GM12878 (cell line): Measurements from ENCODE around the gene DCAF12. TPM values are rescaled to one million over a fixed set of nuclear protein-coding genes. Genes with fewer than 3 reads are reported as not detected.

Experiments used
- ATAC-seq: fragments of 200-7000 bp; cut with Tn5 transposase; 3 replicates; pipeline ENCODE4 v1.9.1; 2020; ENCODE audit warnings: mild to moderate bottlenecking, moderate library complexity
- BruUV-seq: library from RNA; stranded (reverse); fragments of 400-500 nt; replicated peaks from 2 replicates; lab custom pipeline; 2021; lab: Mats Ljungman, UMichigan
- CTCF ChIA-PET: fragments of 300-600 bp; sonication (Branson Sonifier 250); formaldehyde crosslinking; extraction: SDS; loops from one replicate; lab custom pipeline; 2021; ENCODE audit warnings: inconsistent platforms; lab: Yijun Ruan, JAX
- POLR2A ChIA-PET: fragments of 350-600 bp; formaldehyde crosslinking; extraction: SDS; loops from one replicate; lab custom pipeline; 2021; ENCODE audit warnings: inconsistent platforms; lab: Charles Lee
- RAD21 ChIA-PET: fragments of 300-600 bp; sonication (Branson Sonifier 250); formaldehyde crosslinking; loops from one replicate; lab custom pipeline; 2023; ENCODE audit warnings: antibody characterized with exemption; ENCODE audit not compliant: unreplicated experiment; lab: Charles Lee
- SMC1A ChIA-PET: fragments of 300-600 bp; sonication (Branson Sonifier 250); formaldehyde crosslinking; loops from one replicate; lab custom pipeline; 2023; ENCODE audit not compliant: unreplicated experiment, uncharacterized antibody; lab: Charles Lee
- DNase-seq: peaks from one replicate; pipeline ENCODE4 v3.0.0-alpha.2; 2011; ENCODE audit warnings: low read depth, low spot score
- FAIRE-seq: peaks from 3 replicates; lab custom pipeline; 2011; peaks lifted over from hg19 to GRCh38; lab: Jason Lieb, UNC
- H2AFZ ChIP-seq: 2 replicates; pipeline ENCODE4 v1.6.0; 2011; ENCODE audit warnings: low read depth, low read length, control low read depth; ENCODE audit not compliant: control insufficient read depth
- H3K27ac ChIP-seq: 2 replicates; pipeline ENCODE4 v1.5.1; 2011; ENCODE audit warnings: control low read depth; ENCODE audit not compliant: control insufficient read depth, insufficient read depth
- H3K27me3 ChIP-seq, 2 experiments: replicated peaks in 1 of 2; 2 replicates each; pipeline versions ENCODE4 v1.6.0 to v1.6.1; 2011; ENCODE audit warnings: low read length in 1 of 2; ENCODE audit not compliant: control insufficient read depth in 2 of 2, insufficient read depth in 2 of 2
- H3K36me3 ChIP-seq, 2 experiments: 2 replicates each; pipeline ENCODE4 v1.5.1; 2011; ENCODE audit warnings: low read length in 1 of 2; ENCODE audit not compliant: control insufficient read depth in 2 of 2, insufficient read depth in 2 of 2
- H3K4me1 ChIP-seq: 2 replicates; pipeline ENCODE4 v1.6.1; 2011; ENCODE audit warnings: mild to moderate bottlenecking, low read length, moderate library complexity, mixed read lengths; ENCODE audit not compliant: control insufficient read depth, insufficient read depth
- H3K4me2 ChIP-seq: 2 replicates; pipeline ENCODE4 v1.6.0; 2011; ENCODE audit warnings: control low read depth; ENCODE audit not compliant: control insufficient read depth, insufficient read depth
- H3K4me3 ChIP-seq: fragments of 200-600 bp; sonication (generic); 2 replicates; pipeline ENCODE4 v1.5.1; 2016
- H3K79me2 ChIP-seq: 2 replicates; pipeline ENCODE4 v1.6.0; 2011; ENCODE audit warnings: low read length; ENCODE audit not compliant: control insufficient read depth, insufficient read depth
- H3K9ac ChIP-seq: 2 replicates; pipeline ENCODE4 v1.8.0; 2011; ENCODE audit warnings: low read length, control low read depth, mixed read lengths; ENCODE audit not compliant: control insufficient read depth, insufficient read depth
- H3K9me3 ChIP-seq: replicated peaks from 3 replicates; pipeline ENCODE4 v1.5.1; 2011; ENCODE audit warnings: mild to moderate bottlenecking, low read length; ENCODE audit not compliant: control insufficient read depth, insufficient read depth
- H4K20me1 ChIP-seq: 2 replicates; pipeline ENCODE4 v1.6.0; 2011; ENCODE audit not compliant: control insufficient read depth, insufficient read depth
- BCL11A ChIP-seq: IDR thresholded peaks from 2 replicates; pipeline ENCODE4 v1.6.1; 2011; ENCODE audit warnings: low read depth, low read length
- CBX3 ChIP-seq: fragments of 200-600 bp; sonication (generic); IDR thresholded peaks from 2 replicates; pipeline ENCODE4 v1.6.1; 2016; ENCODE audit warnings: low read depth, borderline replicate concordance
- CEBPB ChIP-seq, 2 experiments: fragments of 150-350 bp in 1 of 2; IDR thresholded peaks; 2 replicates each; pipeline ENCODE4 v1.6.1; 2012 to 2014; ENCODE audit warnings: low read depth in 2 of 2, low read length in 2 of 2, borderline replicate concordance in 1 of 2, inconsistent platforms in 1 of 2
- CHD4 ChIP-seq: fragments of 200-600 bp; sonication (generic); IDR thresholded peaks from 2 replicates; pipeline ENCODE4 v1.6.1; 2016; ENCODE audit warnings: mild to moderate bottlenecking
- EED ChIP-seq: sonication (generic); IDR thresholded peaks from 2 replicates; pipeline ENCODE4 v1.6.1; 2016; ENCODE audit warnings: antibody characterized with exemption, low read depth
- HDAC6 ChIP-seq: fragments of 200-600 bp; sonication (generic); IDR thresholded peaks from one replicate; pipeline ENCODE4 v1.8.0; 2017; ENCODE audit warnings: antibody characterized with exemption; ENCODE audit not compliant: unreplicated experiment
- NR2C1 ChIP-seq: fragments of 450-650 bp; IDR thresholded peaks from 2 replicates; pipeline ENCODE4 v1.6.1; 2017; ENCODE audit warnings: antibody characterized with exemption, mild to moderate bottlenecking, moderate library complexity
- SUPT20H ChIP-seq: IDR thresholded peaks from 2 replicates; pipeline ENCODE4 v1.6.1; 2011; ENCODE audit warnings: low read depth, mild to moderate bottlenecking, low read length, moderate library complexity, borderline replicate concordance; ENCODE audit not compliant: control insufficient read depth
- YBX1 ChIP-seq: fragments of 450-650 bp; IDR thresholded peaks from 2 replicates; pipeline ENCODE4 v1.6.1; 2016; ENCODE audit warnings: antibody characterized with exemption
- YY1 ChIP-seq: IDR thresholded peaks from 2 replicates; pipeline ENCODE4 v1.6.1; 2011; ENCODE audit warnings: low read depth, mild to moderate bottlenecking, low read length
- ZBED1 ChIP-seq: IDR thresholded peaks from 2 replicates; pipeline ENCODE4 v1.6.1; 2016; ENCODE audit warnings: borderline replicate concordance
- ZNF207 ChIP-seq: fragments of 450-650 bp; IDR thresholded peaks from 2 replicates; pipeline ENCODE4 v1.6.1; 2014; ENCODE audit warnings: antibody characterized with exemption, mild to moderate bottlenecking, borderline replicate concordance
- ZNF24 ChIP-seq: fragments of 450-650 bp; IDR thresholded peaks from 2 replicates; pipeline ENCODE4 v1.6.1; 2017; ENCODE audit warnings: antibody characterized with exemption, mild to moderate bottlenecking
- ZNF274 ChIP-seq: IDR thresholded peaks from one replicate; pipeline ENCODE4 v1.8.0; 2011; ENCODE audit not compliant: insufficient read length, insufficient read depth
- ZSCAN29 ChIP-seq: fragments of 450-650 bp; IDR thresholded peaks from 2 replicates; pipeline ENCODE4 v1.6.1; 2017; ENCODE audit warnings: mild to moderate bottlenecking, moderate library complexity
- WGBS: methylation state at CpG from one replicate; pipeline ENCODE4 v1.1.6; 2016; ENCODE audit warnings: low lambda C conversion rate; ENCODE audit not compliant: insufficient replicate concordance, insufficient coverage; ENCODE audit errors: missing lambda C conversion rate; 5-methylcytosine and 5-hydroxymethylcytosine counted together
- in situ Hi-C: fragments of 300-500 bp; cut with MboI; formaldehyde crosslinking; loops from 9 replicates; pipeline ENCODE4 v1.14.3; 2018; ENCODE audit warnings: mixed read lengths
- intact Hi-C: fragments of 100-400 bp; cut with micrococcal nuclease; formaldehyde crosslinking; loops from one replicate; pipeline ENCODE4 v1.14.2; 2022; ENCODE audit not compliant: unreplicated experiment
- polyA plus RNA-seq, 11 experiments: library from polyadenylated mRNA; depleted of rRNA in 4 of 11; unstranded in 6 of 11; stranded (reverse) in 5 of 11; fragments of >200 nt; fragmentation: Nextera tagmentation in 4 of 11; fragmentation: Illumina TruSeq in 1 of 11; extraction: Ambion mirVana in 4 of 11; extraction: Trizol in 1 of 11; gene quantifications; 1 replicate in 1 of 11; 2 replicates in 10 of 11; pipeline versions ENCODE4 v1.2.1 to v1.2.3, GENCODE V29; 2011 to 2016; ENCODE audit warnings: inconsistent platforms in 2 of 11, missing spikeins in 2 of 11, low read depth in 1 of 11
- total RNA-seq, 4 experiments: library from RNA; depleted of rRNA in 3 of 4; stranded (reverse); fragments of >200 nt in 3 of 4; fragmentation: Illumina TruSeq in 1 of 4; extraction: Trizol in 1 of 4; gene quantifications; 2 replicates each; pipeline versions ENCODE4 v1.2.1 to v1.2.3, GENCODE V29; 2013 to 2021
- TF ChIP-seq, protein P1 (sequence below): IDR thresholded peaks from 2 replicates; pipeline ENCODE4 v1.6.1; 2012; ENCODE audit warnings: low read depth, low read length, improper control_type of control experiment
- TF ChIP-seq, protein P2 (sequence below): IDR thresholded peaks from 2 replicates; pipeline ENCODE4 v1.6.1; 2011; ENCODE audit warnings: low read depth, mild to moderate bottlenecking, low read length, moderate library complexity, borderline replicate concordance; ENCODE audit errors: extremely low read depth

Gene DCAF12
- total and polyA plus RNA-seq, 10 of the 15 experiments (the other 5 are each of a cell fraction or from before 2014, with no cell fraction given) = 11.7 to 57.6 (median 34.6) TPM

DNA sequence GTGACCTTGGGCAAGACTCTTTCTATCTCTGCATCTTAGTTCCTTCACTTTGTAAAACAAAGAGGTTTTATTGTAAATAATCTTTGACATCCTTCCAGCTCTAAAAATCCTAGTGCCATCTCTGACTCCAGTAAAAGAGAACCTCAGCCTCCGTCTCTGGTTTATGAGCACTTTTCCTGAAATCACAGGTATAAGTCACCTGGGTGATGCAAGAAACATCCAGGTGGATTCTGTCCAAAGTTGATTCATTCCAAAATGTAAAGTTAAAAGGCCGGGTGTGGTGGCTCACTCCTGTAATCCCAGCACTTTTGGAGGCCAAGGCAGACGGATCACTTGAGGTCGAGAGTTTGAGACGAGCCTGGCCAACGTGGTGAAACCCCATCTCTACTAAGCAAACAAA, 56.7 kb downstream of the DCAF12 start:
- in situ Hi-C loops = no loop called here
- ATAC-seq = no peak
- no peak for TF ChIP-seq SUPT20H
- no peak for TF ChIP-seq CHD4
- TF ChIP-seq ZSCAN29 = no peak
- no peak for TF ChIP-seq ZBED1
- no peak for TF ChIP-seq NR2C1
- no peak for TF ChIP-seq EED
- no peak for TF ChIP-seq BCL11A
- no peak for TF ChIP-seq CEBPB (IDR thresholded peaks at IDR 0.05; ENCODE audit: borderline replicate concordance in 1 of 2, low read depth in 2 of 2, low read length in 2 of 2)
- TF ChIP-seq YY1 = no peak
- TF ChIP-seq YBX1 = no peak
- TF ChIP-seq CBX3 = no peak
- TF ChIP-seq, protein P1, sequence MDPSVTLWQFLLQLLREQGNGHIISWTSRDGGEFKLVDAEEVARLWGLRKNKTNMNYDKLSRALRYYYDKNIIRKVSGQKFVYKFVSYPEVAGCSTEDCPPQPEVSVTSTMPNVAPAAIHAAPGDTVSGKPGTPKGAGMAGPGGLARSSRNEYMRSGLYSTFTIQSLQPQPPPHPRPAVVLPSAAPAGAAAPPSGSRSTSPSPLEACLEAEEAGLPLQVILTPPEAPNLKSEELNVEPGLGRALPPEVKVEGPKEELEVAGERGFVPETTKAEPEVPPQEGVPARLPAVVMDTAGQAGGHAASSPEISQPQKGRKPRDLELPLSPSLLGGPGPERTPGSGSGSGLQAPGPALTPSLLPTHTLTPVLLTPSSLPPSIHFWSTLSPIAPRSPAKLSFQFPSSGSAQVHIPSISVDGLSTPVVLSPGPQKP = no peak
- TF ChIP-seq, protein P2, sequence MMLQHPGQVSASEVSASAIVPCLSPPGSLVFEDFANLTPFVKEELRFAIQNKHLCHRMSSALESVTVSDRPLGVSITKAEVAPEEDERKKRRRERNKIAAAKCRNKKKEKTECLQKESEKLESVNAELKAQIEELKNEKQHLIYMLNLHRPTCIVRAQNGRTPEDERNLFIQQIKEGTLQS = no peak
- TF ChIP-seq ZNF274 = no peak
- TF ChIP-seq ZNF24 = no peak
- TF ChIP-seq HDAC6 = no peak
- no peak for TF ChIP-seq ZNF207
- Histone ChIP-seq H3K9ac (no peak overlapping the region), H3K36me3 (no peaks in the 10 kb centered on the region), H4K20me1 (no peaks in the 10 kb centered on the region), H3K4me3 (no peak overlapping the region), H3K79me2 (no peaks in the 10 kb centered on the region), H3K27me3 (no peaks in the 10 kb centered on the region; a peak in 1 of 4 replicates), H3K9me3 (no peaks in the 10 kb centered on the region), H3K4me2 (no peak overlapping the region), H3K4me1 (peaks cover 11% of the 10 kb centered on the region), H2AFZ (no peak overlapping the region), H3K27ac (no peak overlapping the region)
- ChIA-PET SMC1A (interaction anchor here (0.9 to 1.1 kb wide), 2 partner anchors 10 to 82 kb away, joined by 3 read pairs; no protein-coding TSS in a partner anchor), RAD21 (no interaction called here), POLR2A (no interaction called here), CTCF (interaction anchor here (0.8 to 1.0 kb wide), 2 partner anchors 145 to 256 kb away, joined by 3 to 5 read pairs; no protein-coding TSS in a partner anchor)
- FAIRE-seq = no peak
- intact Hi-C loops = loop anchor here (5.0 kb wide), 1 partner anchor 143 kb away; no protein-coding TSS in a partner anchor
- WGBS = 77% methylated on average over 6 of the region's 6 CpGs
- DNase-seq = no peak
- BruUV-seq = no TSS peak
